Natural killer cell (primary cell): ENCODE data around the gene SCTR. TPM values are rescaled to one million over a fixed set of nuclear protein-coding genes. Genes with fewer than 3 reads are reported as not detected.

Experiments used
- ATAC-seq, 3 donors: fragments of 150-1000 bp in 2 of 3; fragments of 200-7000 bp in 1 of 3; cut with Tn5 transposase; 1 replicate in 1 of 3; 2 replicates in 2 of 3; pipeline ENCODE4 v1.10.0; 2021; ENCODE audit warnings: mild to moderate bottlenecking in 2 of 3, moderate library complexity in 2 of 3
- DNase-seq, 2 donors: peaks; one replicate each; pipeline versions ENCODE4 v3.0.0 to v3.0.0-alpha.2; 2013 to 2021; ENCODE audit warnings: mixed read lengths in 1 of 2
- H3K27ac ChIP-seq: one replicate; pipeline ENCODE4 v1.5.1; 2013; ENCODE audit warnings: mild to moderate bottlenecking, low read length
- H3K27me3 ChIP-seq: one replicate; pipeline ENCODE4 v1.6.1; 2013; ENCODE audit warnings: low read length; ENCODE audit not compliant: control insufficient read depth, insufficient read depth
- H3K36me3 ChIP-seq: one replicate; pipeline ENCODE4 v1.6.1; 2013; ENCODE audit warnings: low read length; ENCODE audit not compliant: control insufficient read depth, insufficient read depth
- H3K4me1 ChIP-seq: one replicate; pipeline ENCODE4 v1.6.1; 2013; ENCODE audit warnings: low read length; ENCODE audit not compliant: control insufficient read depth, insufficient read depth
- H3K4me3 ChIP-seq: one replicate; pipeline ENCODE4 v1.5.1; 2013; ENCODE audit warnings: low read length
- H3K9me3 ChIP-seq: one replicate; pipeline ENCODE4 v1.6.1; 2013; ENCODE audit warnings: low read length; ENCODE audit not compliant: control insufficient read depth, insufficient read depth
- H3K27ac Mint-ChIP-seq, 2 donors: one replicate each; pipeline ENCODE4 v1.8.0; 2022; ENCODE audit warnings: mild to moderate bottlenecking in 2 of 2, mixed read lengths in 2 of 2, moderate library complexity in 1 of 2
- H3K27me3 Mint-ChIP-seq, 2 donors: one replicate each; pipeline ENCODE4 v1.8.0; 2022; ENCODE audit warnings: low read depth in 2 of 2, mixed read lengths in 2 of 2
- H3K36me3 Mint-ChIP-seq: one replicate; pipeline ENCODE4 v1.8.0; 2022; ENCODE audit warnings: mixed read lengths
- H3K4me1 Mint-ChIP-seq, 2 donors: one replicate each; pipeline ENCODE4 v1.8.0; 2022; ENCODE audit warnings: mixed read lengths in 2 of 2
- H3K4me3 Mint-ChIP-seq: one replicate; pipeline ENCODE4 v1.8.0; 2022; ENCODE audit warnings: mild to moderate bottlenecking, moderate library complexity, mixed read lengths
- H3K9me3 Mint-ChIP-seq, 2 donors: one replicate each; pipeline ENCODE4 v1.8.0; 2022; ENCODE audit warnings: mixed read lengths in 2 of 2
- WGBS: methylation state at CpG from one replicate; pipeline ENCODE4 v1.1.7; 2013; ENCODE audit warnings: missing lambda C conversion rate; ENCODE audit not compliant: insufficient coverage; 5-methylcytosine and 5-hydroxymethylcytosine counted together
- intact Hi-C: fragments of 100-400 bp; cut with micrococcal nuclease; formaldehyde crosslinking; loops from one replicate; pipeline ENCODE4 v1.14.2; 2022
- total RNA-seq, 4 donors: library from RNA; stranded (reverse); fragments of 120-200 nt in 1 of 4; gene quantifications; one replicate each; pipeline versions ENCODE4 v1.2.3 to v1.2.4, GENCODE V29; 2013 to 2022
- TF ChIP-seq, protein P1 (sequence below): fragments of 200-600 bp; IDR thresholded peaks from one replicate; pipeline ENCODE4 v1.8.0; 2022; ENCODE audit warnings: antibody characterized with exemption

SCTR gene
- total RNA-seq, 3 donors from 2014 or later (not counting 1 experiment from before 2014, with no cell fraction given): not detected

DNA sequence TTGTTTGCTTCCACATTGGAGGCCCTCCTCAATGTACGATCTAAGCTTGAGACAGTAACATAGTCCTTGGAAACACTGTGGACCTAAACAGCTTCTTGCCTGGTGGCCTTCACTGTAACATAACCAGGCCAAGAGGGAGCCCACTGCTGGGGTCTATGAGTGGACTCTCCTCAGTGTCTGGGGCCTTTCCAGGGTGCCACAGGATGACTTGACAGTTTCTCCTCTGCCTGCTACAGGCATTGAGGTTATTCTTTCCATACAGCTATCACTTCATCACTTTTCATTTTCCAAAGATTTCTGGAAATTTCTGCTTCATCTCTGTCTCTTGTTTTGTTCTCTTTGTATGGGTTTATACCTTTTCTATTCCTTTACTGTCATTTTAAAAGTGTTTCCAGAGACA, 11.3 kb downstream of the SCTR start:
- no peak overlapping the region for H3K27ac Mint-ChIP-seq
- DNase-seq: no peak
- Histone ChIP-seq H3K27me3 (peaks cover 3% of the 10 kb centered on the region), H3K27ac (no peak overlapping the region), H3K9me3 (no peaks in the 10 kb centered on the region), H3K4me1 (no peaks in the 10 kb centered on the region), H3K36me3 (no peaks in the 10 kb centered on the region), H3K4me3 (no peak overlapping the region)
- ATAC-seq: no peak
- no peak overlapping the region for H3K4me3 Mint-ChIP-seq
- intact Hi-C loops: no loop called here
- H3K4me1 Mint-ChIP-seq: peaks cover 0 to 5% of the 10 kb centered on the region in 2 donors
- peaks cover 6 to 16% of the 10 kb centered on the region in 2 donors for H3K27me3 Mint-ChIP-seq
- no peaks in the 10 kb centered on the region for H3K9me3 Mint-ChIP-seq
- H3K36me3 Mint-ChIP-seq: no peaks in the 10 kb centered on the region
- TF ChIP-seq, protein P1, sequence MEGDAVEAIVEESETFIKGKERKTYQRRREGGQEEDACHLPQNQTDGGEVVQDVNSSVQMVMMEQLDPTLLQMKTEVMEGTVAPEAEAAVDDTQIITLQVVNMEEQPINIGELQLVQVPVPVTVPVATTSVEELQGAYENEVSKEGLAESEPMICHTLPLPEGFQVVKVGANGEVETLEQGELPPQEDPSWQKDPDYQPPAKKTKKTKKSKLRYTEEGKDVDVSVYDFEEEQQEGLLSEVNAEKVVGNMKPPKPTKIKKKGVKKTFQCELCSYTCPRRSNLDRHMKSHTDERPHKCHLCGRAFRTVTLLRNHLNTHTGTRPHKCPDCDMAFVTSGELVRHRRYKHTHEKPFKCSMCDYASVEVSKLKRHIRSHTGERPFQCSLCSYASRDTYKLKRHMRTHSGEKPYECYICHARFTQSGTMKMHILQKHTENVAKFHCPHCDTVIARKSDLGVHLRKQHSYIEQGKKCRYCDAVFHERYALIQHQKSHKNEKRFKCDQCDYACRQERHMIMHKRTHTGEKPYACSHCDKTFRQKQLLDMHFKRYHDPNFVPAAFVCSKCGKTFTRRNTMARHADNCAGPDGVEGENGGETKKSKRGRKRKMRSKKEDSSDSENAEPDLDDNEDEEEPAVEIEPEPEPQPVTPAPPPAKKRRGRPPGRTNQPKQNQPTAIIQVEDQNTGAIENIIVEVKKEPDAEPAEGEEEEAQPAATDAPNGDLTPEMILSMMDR: no peak
- 79% methylated on average over 1 of the region's 1 CpG for WGBS

DNA sequence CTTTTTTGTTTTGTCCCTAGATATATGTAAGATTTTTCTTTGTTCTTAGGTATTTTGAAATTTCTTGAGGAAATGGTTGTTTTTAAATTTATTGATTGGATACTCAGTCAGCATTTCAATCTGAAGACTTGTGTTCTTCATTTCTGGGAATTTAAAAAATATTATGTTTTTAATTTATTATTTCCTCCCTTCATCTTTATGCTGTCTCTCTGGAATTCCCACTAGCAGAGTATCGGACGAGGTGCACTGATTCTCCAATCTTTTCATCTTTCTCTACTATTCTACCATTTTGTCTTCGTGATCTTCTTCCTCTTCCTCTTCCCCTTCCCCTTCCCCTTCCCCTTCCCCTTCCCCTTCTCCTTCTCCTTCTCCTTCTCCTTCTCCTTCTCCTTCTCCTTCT, 12.3 kb downstream of the SCTR start:
- H3K27me3 ChIP-seq: peaks cover 3% of the 10 kb centered on the region
- no peak overlapping the region for H3K27ac Mint-ChIP-seq
- ATAC-seq (no peak), DNase-seq (no peak)
- H3K9me3 Mint-ChIP-seq: no peaks in the 10 kb centered on the region
- WGBS: 86% methylated on average over 3 of the region's 3 CpGs
- no peaks in the 10 kb centered on the region for H3K36me3 Mint-ChIP-seq
- H3K4me1 ChIP-seq: no peaks in the 10 kb centered on the region
- H3K4me3 Mint-ChIP-seq: no peak overlapping the region
- TF ChIP-seq, protein P1: no peak
- peaks cover 6 to 15% of the 10 kb centered on the region in 2 donors for H3K27me3 Mint-ChIP-seq
- no peaks in the 10 kb centered on the region for H3K4me1 Mint-ChIP-seq
- no peaks in the 10 kb centered on the region for H3K9me3 ChIP-seq
- intact Hi-C loops: no loop called here
- no peak overlapping the region for H3K4me3 ChIP-seq
- H3K36me3 ChIP-seq: no peaks in the 10 kb centered on the region
- no peak overlapping the region for H3K27ac ChIP-seq

DNA sequence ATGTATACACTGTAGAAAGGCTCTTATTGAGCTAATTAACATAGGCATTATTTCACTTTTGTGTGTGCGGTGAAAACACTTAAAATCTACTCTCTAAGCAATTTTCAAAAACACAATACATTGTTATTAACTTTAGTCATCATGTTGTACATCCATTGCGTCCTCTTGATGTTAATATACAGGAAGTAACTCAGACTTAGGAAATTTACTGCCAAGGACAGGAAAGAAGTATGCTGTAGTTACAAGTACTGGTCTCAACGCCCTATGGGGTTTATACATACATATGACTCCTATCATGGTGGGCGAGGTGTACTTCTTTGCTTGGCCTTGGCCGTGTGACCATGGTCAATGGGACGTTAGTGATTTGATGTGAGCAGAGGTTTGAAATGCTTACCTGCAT, 15.5 kb downstream of the SCTR start:
- Histone ChIP-seq H3K4me1 (no peaks in the 10 kb centered on the region), H3K36me3 (no peaks in the 10 kb centered on the region), H3K27me3 (peaks cover 3% of the 10 kb centered on the region), H3K9me3 (no peaks in the 10 kb centered on the region), H3K4me3 (no peak overlapping the region), H3K27ac (no peak overlapping the region)
- Mint-ChIP-seq H3K4me3 (no peak overlapping the region), H3K36me3 (no peaks in the 10 kb centered on the region), H3K9me3 (no peaks in the 10 kb centered on the region), H3K27ac (no peak overlapping the region), H3K27me3 (peaks cover 6 to 12% of the 10 kb centered on the region in 2 donors), H3K4me1 (no peaks in the 10 kb centered on the region)
- intact Hi-C loops: no loop called here
- WGBS: 68% methylated on average over 5 of the region's 6 CpGs
- ATAC-seq: no peak
- DNase-seq: no peak
- TF ChIP-seq, protein P1: no peak

DNA sequence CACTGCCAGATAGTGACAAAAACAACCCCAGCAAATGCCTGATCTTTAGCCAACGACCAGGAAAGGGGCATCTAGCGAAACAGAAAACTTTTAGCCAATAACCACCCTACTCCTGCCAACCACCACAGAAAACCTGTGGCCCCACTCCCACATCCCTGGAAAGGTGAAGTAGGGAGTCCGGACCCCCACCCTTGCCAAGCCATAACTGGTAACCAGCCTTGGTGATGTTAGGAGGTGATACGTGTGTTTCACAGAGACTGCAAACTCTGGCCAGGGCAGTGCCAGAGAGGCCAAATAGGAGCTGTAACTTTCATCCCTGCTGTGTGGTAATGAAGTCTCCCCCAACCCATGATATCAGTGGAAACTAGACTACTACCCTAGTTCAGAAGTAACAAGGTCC, 27.6 kb downstream of the SCTR start:
- H3K36me3 Mint-ChIP-seq: peaks cover 12% of the 10 kb centered on the region
- H3K27ac Mint-ChIP-seq: no peak overlapping the region
- intact Hi-C loops: no loop called here
- Histone ChIP-seq H3K27ac (no peak overlapping the region), H3K9me3 (no peaks in the 10 kb centered on the region), H3K27me3 (peaks cover 2% of the 10 kb centered on the region), H3K4me3 (no peak overlapping the region), H3K4me1 (no peaks in the 10 kb centered on the region), H3K36me3 (no peaks in the 10 kb centered on the region)
- no peak for DNase-seq
- TF ChIP-seq, protein P1: no peak
- H3K27me3 Mint-ChIP-seq: peaks cover 24 to 25% of the 10 kb centered on the region in 2 donors
- whole genome bisulfite sequencing: 79% methylated on average over 3 of the region's 4 CpGs
- no peak for ATAC-seq
- H3K9me3 Mint-ChIP-seq: peaks cover 4 to 6% of the 10 kb centered on the region in 2 donors
- H3K4me3 Mint-ChIP-seq: no peak overlapping the region
- H3K4me1 Mint-ChIP-seq: no peaks in the 10 kb centered on the region
